Measurements from ENCODE around the gene NHLRC4. TPM values are rescaled to one million over a fixed set of nuclear protein-coding genes. Genes with fewer than 3 reads are reported as not detected.

Gene NHLRC4
- total and polyA plus RNA-seq, 5 donors from 2014 or later = 1.9 to 5.6 (median 4.5) TPM

DNA sequence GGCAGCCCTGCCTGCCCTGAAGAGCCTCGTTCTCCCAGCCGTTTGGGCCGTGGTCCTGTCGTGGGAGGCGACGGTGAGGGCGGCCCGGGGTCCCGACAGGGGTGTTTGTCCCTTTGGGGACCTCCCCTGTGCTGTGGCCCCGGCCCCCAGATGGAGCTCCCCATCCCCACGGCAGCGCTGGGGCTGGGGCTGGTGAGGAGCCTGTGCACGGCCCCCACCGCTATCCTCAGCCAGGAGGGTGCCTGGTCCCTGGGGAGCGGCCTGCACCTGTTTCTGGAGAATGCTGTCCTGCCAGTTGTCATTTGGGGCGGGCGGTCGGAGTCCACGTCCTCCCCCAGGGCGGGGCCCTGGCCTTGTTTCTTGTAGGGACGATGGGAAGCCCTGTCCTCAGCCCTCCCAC, 32.7 kb upstream of the NHLRC4 start:
- Mint-ChIP-seq H3K27ac (no peak overlapping the region), H3K36me3 (no peaks in the 10 kb centered on the region), H3K27me3 (no peaks in the 10 kb centered on the region), H3K4me1 (peaks cover 0 to 19% (median under 1%) of the 10 kb centered on the region in 4 donors), H3K9me3 (no peaks in the 10 kb centered on the region), H3K4me3 (no peak overlapping the region)
- Histone ChIP-seq H3K27me3 (ENCODE audit: control insufficient read depth, insufficient read depth, low read length) (no peaks in the 10 kb centered on the region), H3K4me1 (ENCODE audit: control insufficient read depth, insufficient read depth, low read length, poor library complexity, severe bottlenecking) (peaks cover 15% of the 10 kb centered on the region), H3K27ac (ENCODE audit: insufficient read depth, low read length, poor library complexity, severe bottlenecking) (no peak overlapping the region), H3K4me3 (ENCODE audit: low read depth, low read length) (no peak overlapping the region), H3K9me3 (ENCODE audit: control insufficient read depth in 2 of 2, low read length in 2 of 2) (no peaks in the 10 kb centered on the region), H3K36me3 (ENCODE audit: control insufficient read depth, insufficient read depth, low read length) (no peaks in the 10 kb centered on the region)
- DNase-seq (no peak), ATAC-seq (ENCODE audit: low read depth in 2 of 2) (no peak)

DNA sequence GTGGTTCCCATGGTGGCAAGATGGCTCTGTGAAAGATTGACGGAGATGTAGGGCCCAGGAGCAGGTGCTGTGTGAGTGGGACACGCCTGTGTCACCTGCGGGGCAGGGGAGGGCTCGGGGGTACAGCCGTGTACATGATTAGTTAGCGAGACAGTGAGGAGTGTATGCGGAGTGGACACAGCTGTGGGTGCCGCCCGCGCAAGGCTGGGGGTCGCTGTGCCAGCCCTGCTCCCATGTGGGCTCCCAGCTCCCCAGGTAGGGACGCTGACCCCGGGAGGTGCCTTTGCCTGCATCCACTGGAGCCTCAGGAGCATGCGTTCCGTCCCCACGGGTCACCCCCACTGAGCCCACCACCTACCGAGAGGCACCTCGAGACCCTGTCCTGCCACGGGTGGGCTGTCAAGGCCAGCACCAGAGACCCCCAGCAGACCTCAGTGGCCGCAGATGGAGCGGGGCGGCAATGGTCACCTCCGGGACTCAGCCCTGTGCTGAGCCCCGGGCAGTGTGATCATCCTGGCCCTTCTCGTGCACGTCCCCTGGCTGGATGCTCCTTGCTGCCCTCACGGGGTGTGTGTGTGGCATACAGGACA, 31.9 kb upstream of the NHLRC4 start:
- ATAC-seq (ENCODE audit: low read depth in 2 of 2) = no peak
- H3K4me3 Mint-ChIP-seq = no peak overlapping the region
- no peak overlapping the region for H3K27ac Mint-ChIP-seq
- Histone ChIP-seq H3K4me3 (ENCODE audit: low read depth, low read length) (no peak overlapping the region), H3K27ac (ENCODE audit: insufficient read depth, low read length, poor library complexity, severe bottlenecking) (no peak overlapping the region), H3K9me3 (ENCODE audit: control insufficient read depth in 2 of 2, low read length in 2 of 2) (no peaks in the 10 kb centered on the region), H3K4me1 (ENCODE audit: control insufficient read depth, insufficient read depth, low read length, poor library complexity, severe bottlenecking) (peaks cover 7% of the 10 kb centered on the region), H3K27me3 (ENCODE audit: control insufficient read depth, insufficient read depth, low read length) (no peaks in the 10 kb centered on the region), H3K36me3 (ENCODE audit: control insufficient read depth, insufficient read depth, low read length) (no peaks in the 10 kb centered on the region)
- no peaks in the 10 kb centered on the region for H3K36me3 Mint-ChIP-seq
- DNase-seq = no peak
- H3K9me3 Mint-ChIP-seq = no peaks in the 10 kb centered on the region
- H3K4me1 Mint-ChIP-seq = peaks cover 0 to 11% (median under 1%) of the 10 kb centered on the region in 4 donors
- no peaks in the 10 kb centered on the region for H3K27me3 Mint-ChIP-seq

DNA sequence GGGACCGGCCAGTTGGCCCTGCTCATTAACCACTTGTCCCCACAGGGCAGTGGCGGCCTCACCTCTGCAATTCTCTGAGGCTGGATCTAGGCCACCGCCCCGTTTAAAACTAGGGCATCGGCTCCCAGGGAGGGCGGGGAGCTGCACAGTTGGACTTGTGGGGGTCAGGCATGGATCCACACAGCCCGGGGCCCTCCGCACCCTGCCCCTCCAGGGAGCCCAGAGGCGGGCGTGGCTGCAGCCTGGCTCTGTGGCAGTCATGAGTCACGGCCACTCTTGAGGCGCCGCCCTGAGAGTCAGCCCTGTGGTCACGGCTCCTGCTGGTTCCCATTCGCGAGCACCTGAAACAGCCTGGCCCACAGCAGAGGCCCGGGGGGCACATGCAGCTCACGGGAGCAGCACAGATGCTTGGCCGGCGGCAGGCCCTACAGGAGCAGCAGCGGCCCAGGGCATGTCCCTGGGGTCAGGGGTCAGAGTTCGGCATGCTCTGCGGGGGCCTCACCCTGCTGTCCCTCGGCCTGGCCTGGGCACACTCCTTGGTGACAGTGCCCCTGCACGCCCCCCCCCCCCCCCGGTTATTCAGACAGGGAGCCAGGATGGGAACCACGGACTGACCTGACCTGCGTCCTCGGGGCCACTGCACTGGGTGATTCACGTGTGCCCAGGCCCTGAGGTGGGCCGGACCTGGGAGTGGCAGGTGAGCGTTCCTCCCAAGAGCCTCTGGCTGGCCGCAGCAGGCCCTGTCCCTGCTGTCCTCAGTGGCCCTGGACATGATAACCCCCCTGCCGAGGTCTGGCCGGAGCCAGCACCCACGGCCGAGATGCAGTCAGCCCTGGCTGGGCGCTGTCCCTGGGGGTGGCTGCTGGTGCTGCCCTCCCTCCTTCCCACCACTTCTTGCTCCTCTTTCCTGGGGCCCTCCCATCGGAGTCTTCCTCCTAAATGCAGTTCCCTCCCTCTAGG, 31.1 kb upstream of the NHLRC4 start:
- ATAC-seq (ENCODE audit: low read depth in 2 of 2) = peak in 1 of 2 donors; percentile 36
- H3K4me3 Mint-ChIP-seq = no peak overlapping the region

DNA sequence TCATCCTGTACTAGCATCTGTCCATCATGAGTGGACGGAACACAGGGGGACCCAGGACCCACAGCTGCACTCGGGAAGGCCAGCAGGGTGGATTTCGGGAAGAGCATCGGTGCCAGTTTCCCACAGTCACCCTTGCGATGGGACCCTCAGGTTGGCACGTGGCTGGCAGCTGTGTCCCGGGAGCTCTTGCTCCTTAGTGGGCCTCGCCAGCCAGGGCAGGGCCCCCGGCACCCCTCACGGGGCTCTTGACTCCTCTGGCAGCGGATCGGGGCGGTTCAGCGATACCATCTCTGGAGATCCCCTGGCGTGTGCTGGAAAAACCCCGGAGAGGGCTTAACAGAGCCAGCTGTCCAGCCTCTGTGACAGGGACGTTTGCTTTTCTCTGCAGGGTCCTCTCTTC, 30.1 kb upstream of the NHLRC4 start:
- H3K27me3 ChIP-seq (ENCODE audit: control insufficient read depth, insufficient read depth, low read length) = no peaks in the 10 kb centered on the region
- DNase-seq (no peak), ATAC-seq (ENCODE audit: low read depth in 2 of 2) (no peak)
- no peaks in the 10 kb centered on the region for H3K36me3 ChIP-seq (ENCODE audit: control insufficient read depth, insufficient read depth, low read length)
- Mint-ChIP-seq H3K4me1 (peaks cover 0 to 4% (median 0%) of the 10 kb centered on the region in 4 donors), H3K9me3 (no peaks in the 10 kb centered on the region), H3K27me3 (no peaks in the 10 kb centered on the region), H3K4me3 (no peak overlapping the region), H3K36me3 (no peaks in the 10 kb centered on the region), H3K27ac (no peak overlapping the region)
- H3K9me3 ChIP-seq (ENCODE audit: control insufficient read depth in 2 of 2, low read length in 2 of 2) = no peaks in the 10 kb centered on the region
- H3K4me1 ChIP-seq (ENCODE audit: control insufficient read depth, insufficient read depth, low read length, poor library complexity, severe bottlenecking) = no peaks in the 10 kb centered on the region
- no peak overlapping the region for H3K27ac ChIP-seq (ENCODE audit: insufficient read depth, low read length, poor library complexity, severe bottlenecking)
- H3K4me3 ChIP-seq (ENCODE audit: low read depth, low read length) = no peak overlapping the region

More for the DNA sequence above, 31.1 kb upstream of the NHLRC4 start:
- Histone ChIP-seq H3K27me3 (ENCODE audit: control insufficient read depth, insufficient read depth, low read length) (no peaks in the 10 kb centered on the region), H3K9me3 (ENCODE audit: control insufficient read depth in 2 of 2, low read length in 2 of 2) (no peaks in the 10 kb centered on the region), H3K4me1 (ENCODE audit: control insufficient read depth, insufficient read depth, low read length, poor library complexity, severe bottlenecking) (no peaks in the 10 kb centered on the region), H3K4me3 (ENCODE audit: low read depth, low read length) (no peak overlapping the region), H3K27ac (ENCODE audit: insufficient read depth, low read length, poor library complexity, severe bottlenecking) (no peak overlapping the region), H3K36me3 (ENCODE audit: control insufficient read depth, insufficient read depth, low read length) (no peaks in the 10 kb centered on the region)
- H3K9me3 Mint-ChIP-seq = no peaks in the 10 kb centered on the region
- H3K27me3 Mint-ChIP-seq = no peaks in the 10 kb centered on the region
- peaks cover 0 to 6% (median 0%) of the 10 kb centered on the region in 4 donors for H3K4me1 Mint-ChIP-seq
- H3K36me3 Mint-ChIP-seq = no peaks in the 10 kb centered on the region
- no peak for DNase-seq
- no peak overlapping the region for H3K27ac Mint-ChIP-seq

DNA sequence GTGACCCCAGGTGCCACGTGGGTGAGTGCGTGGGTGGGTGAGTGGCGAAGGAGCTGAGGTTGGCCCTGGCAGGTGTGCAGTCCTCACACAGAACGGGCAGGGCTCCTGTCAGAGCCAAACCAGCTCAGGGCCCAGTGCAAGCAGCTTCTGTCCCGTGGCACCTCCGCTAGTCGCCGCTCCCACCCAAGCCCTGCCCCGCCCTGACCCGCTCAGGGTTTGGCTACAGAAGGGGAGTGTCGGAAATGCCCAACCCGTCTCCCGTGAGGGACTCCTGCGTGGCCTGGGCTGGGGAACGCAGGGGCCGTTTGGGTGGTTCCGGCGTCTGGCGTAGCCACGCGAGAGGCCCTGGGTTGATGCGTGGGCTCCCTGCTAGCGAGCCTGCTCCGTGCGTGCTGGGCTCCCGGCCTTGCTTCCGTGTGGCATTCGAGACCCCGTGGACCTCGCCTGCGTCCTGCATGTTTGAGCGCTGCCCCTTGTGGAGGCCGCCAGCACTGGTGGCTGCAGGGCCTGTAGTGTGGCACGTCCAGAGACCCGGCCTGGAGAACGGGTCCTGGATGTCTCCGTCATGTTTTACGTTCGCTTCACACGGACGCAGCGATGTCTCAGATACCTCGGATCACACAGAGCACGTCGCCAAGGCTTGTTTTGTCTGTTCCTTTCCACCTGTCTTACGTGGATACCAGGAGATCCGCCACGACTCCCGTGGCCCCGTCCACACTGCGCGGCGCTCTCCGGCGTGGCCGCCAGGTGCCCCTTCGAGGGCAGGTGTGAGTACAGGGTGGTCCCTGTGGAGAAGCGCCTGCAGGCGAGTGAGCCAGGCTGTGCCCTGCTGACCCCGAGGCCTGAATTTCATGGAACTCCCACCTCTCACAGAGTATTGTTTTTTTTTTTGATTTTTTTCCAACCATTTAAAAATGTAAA, 29.1 kb upstream of the NHLRC4 start:
- H3K4me1 Mint-ChIP-seq = peaks cover 0 to 2% (median 0%) of the 10 kb centered on the region in 4 donors
- H3K27ac Mint-ChIP-seq = peak overlapping the region in 1 of 3 donors; percentile 14
- H3K9me3 ChIP-seq (ENCODE audit: control insufficient read depth in 2 of 2, low read length in 2 of 2) = no peaks in the 10 kb centered on the region
- H3K36me3 Mint-ChIP-seq = no peaks in the 10 kb centered on the region
- ATAC-seq (ENCODE audit: low read depth in 2 of 2) = no peak
- no peaks in the 10 kb centered on the region for H3K9me3 Mint-ChIP-seq
- H3K4me3 Mint-ChIP-seq = no peak overlapping the region
- DNase-seq = no peak
- H3K4me3 ChIP-seq (ENCODE audit: low read depth, low read length) = no peak overlapping the region
- no peak overlapping the region for H3K27ac ChIP-seq (ENCODE audit: insufficient read depth, low read length, poor library complexity, severe bottlenecking)
- no peaks in the 10 kb centered on the region for H3K36me3 ChIP-seq (ENCODE audit: control insufficient read depth, insufficient read depth, low read length)
- no peaks in the 10 kb centered on the region for H3K27me3 ChIP-seq (ENCODE audit: control insufficient read depth, insufficient read depth, low read length)
- no peaks in the 10 kb centered on the region for H3K27me3 Mint-ChIP-seq
- no peaks in the 10 kb centered on the region for H3K4me1 ChIP-seq (ENCODE audit: control insufficient read depth, insufficient read depth, low read length, poor library complexity, severe bottlenecking)

DNA sequence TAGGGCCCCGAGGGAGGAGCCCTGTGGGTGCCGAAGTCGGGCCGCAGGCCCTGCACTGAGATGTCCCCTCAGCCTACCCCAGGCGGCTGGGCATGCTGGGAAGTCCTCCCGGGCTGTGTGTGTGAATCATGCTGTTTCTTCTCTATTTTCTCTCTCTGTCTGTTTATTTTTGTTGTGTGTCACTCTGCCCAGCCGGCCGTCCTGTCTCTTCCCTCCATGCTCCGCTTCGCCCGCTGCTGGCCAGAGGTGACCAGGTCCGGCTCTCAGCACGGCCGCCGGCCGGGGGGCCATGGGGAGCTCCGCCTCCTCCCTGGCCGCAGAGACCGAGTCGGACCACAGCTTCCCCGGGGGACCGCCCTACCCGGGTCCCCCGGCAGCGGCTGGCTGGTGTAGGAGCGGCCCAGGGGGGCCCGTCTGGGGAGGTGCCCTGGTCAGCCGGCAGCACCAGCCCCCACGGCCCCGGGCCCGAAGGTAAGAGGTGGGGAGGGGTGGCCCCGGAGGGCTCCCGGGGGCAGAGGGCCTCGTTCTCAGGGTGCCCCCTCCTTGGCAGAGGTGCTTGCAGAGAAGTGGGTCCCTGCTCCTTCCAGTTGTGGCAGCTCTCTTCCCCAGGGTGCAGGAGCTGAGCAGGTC, 26.8 kb upstream of the NHLRC4 start:
- Mint-ChIP-seq H3K36me3 (no peaks in the 10 kb centered on the region), H3K4me1 (peaks cover 0 to 2% (median 0%) of the 10 kb centered on the region in 4 donors), H3K4me3 (no peak overlapping the region), H3K27me3 (no peaks in the 10 kb centered on the region), H3K27ac (no peak overlapping the region), H3K9me3 (no peaks in the 10 kb centered on the region)
- Histone ChIP-seq H3K4me1 (ENCODE audit: control insufficient read depth, insufficient read depth, low read length, poor library complexity, severe bottlenecking) (no peaks in the 10 kb centered on the region), H3K9me3 (ENCODE audit: control insufficient read depth in 2 of 2, low read length in 2 of 2) (no peaks in the 10 kb centered on the region), H3K4me3 (ENCODE audit: low read depth, low read length) (no peak overlapping the region), H3K27ac (ENCODE audit: insufficient read depth, low read length, poor library complexity, severe bottlenecking) (no peak overlapping the region), H3K36me3 (ENCODE audit: control insufficient read depth, insufficient read depth, low read length) (no peaks in the 10 kb centered on the region), H3K27me3 (ENCODE audit: control insufficient read depth, insufficient read depth, low read length) (no peaks in the 10 kb centered on the region)
- ATAC-seq (ENCODE audit: low read depth in 2 of 2) = no peak
- no peak for DNase-seq

DNA sequence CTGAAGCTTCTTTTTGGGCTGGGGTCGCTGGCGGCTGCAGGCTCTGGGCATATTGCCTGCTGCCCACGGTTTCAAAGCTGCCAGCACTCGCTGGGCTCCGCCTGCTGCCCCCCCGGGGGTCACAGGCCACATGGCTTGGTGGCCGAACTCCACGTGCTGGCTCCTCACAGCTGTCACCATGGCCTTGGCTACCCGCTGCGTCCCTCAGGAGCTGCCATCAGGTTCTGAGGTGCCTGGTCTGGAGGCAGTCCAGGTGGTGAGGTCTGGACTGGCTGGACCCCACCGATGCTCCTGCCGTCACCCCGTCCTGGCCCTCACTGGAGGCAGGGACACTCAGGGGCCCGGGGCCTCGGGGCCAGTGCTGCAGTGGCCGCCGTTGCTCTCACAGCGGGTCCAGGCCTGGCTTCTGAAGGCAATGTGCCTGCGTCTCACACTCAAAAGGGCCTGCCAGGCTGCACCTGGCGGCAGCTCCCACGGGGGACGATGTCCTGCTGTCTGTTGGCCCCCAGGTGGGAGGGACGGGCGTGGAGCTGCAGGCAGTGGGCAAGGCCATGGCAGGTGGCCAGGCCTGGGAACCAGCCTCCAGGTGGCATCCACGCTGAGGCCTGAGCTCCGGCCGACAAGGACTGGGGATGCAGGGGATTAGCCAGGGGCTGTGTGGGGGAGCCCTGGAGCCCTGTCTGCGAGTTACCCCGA, 26.0 kb upstream of the NHLRC4 start:
- H3K27ac ChIP-seq (ENCODE audit: insufficient read depth, low read length, poor library complexity, severe bottlenecking) = no peak overlapping the region
- Mint-ChIP-seq H3K27ac (no peak overlapping the region), H3K9me3 (no peaks in the 10 kb centered on the region), H3K4me1 (peaks cover 0 to 2% (median 0%) of the 10 kb centered on the region in 4 donors), H3K4me3 (no peak overlapping the region), H3K27me3 (no peaks in the 10 kb centered on the region), H3K36me3 (no peaks in the 10 kb centered on the region)
- no peak for DNase-seq
- no peak overlapping the region for H3K4me3 ChIP-seq (ENCODE audit: low read depth, low read length)
- H3K9me3 ChIP-seq (ENCODE audit: control insufficient read depth in 2 of 2, low read length in 2 of 2) = no peaks in the 10 kb centered on the region
- no peaks in the 10 kb centered on the region for H3K27me3 ChIP-seq (ENCODE audit: control insufficient read depth, insufficient read depth, low read length)
- no peak for ATAC-seq (ENCODE audit: low read depth in 2 of 2)
- no peaks in the 10 kb centered on the region for H3K4me1 ChIP-seq (ENCODE audit: control insufficient read depth, insufficient read depth, low read length, poor library complexity, severe bottlenecking)
- H3K36me3 ChIP-seq (ENCODE audit: control insufficient read depth, insufficient read depth, low read length) = no peaks in the 10 kb centered on the region
